Measurements from ENCODE around the gene ID2. TPM values are rescaled to one million over a fixed set of nuclear protein-coding genes. Genes with fewer than 3 reads are reported as not detected.

Gene ID2
- total RNA-seq, 2 experiments from 2014 or later: 238 to 242 TPM

DNA sequence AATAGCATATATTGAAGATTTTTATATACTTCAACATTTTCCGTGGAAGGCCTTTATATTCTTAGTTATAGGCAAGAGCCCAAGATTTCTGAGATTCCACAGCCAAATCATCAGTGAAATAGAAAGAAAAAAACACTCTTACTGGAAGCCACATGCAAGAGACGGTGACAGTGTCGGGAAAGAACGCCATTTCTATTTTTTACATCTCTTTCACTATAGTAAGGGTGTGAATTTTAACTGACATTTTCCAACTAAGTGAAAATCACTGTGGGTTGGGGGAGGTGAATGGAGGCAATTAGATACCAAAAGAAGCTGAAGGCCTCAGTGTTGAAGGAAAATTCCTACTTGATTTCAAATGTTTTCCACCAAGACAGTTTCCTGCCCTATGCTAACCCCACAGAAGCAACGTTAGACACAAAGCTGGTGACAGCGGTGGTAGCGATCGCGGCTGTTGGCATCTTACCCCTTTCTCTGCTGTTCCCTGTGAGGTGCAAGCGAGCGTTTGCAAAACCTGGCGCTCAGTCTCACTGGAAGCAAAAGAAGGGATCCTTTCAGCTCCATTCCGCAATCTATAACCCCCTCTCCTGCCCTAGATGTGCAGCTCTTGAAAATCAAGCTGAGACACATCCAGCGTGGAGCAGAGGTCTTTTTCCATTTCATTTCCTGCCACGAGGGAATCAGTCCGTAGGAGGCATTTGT, 20.0 kb downstream of the ID2 start:
- Mint-ChIP-seq H3K9me3 (no peaks in the 10 kb centered on the region), H3K36me3 (ENCODE audit: low read depth) (no peaks in the 10 kb centered on the region), H3K27me3 (no peaks in the 10 kb centered on the region), H3K27ac (no peak overlapping the region), H3K4me1 (ENCODE audit: low read depth) (no peaks in the 10 kb centered on the region), H3K4me3 (no peak overlapping the region)
- DNase-seq (no peak), ATAC-seq (ENCODE audit: poor library complexity) (no peak)
- TF ChIP-seq, protein P1, sequence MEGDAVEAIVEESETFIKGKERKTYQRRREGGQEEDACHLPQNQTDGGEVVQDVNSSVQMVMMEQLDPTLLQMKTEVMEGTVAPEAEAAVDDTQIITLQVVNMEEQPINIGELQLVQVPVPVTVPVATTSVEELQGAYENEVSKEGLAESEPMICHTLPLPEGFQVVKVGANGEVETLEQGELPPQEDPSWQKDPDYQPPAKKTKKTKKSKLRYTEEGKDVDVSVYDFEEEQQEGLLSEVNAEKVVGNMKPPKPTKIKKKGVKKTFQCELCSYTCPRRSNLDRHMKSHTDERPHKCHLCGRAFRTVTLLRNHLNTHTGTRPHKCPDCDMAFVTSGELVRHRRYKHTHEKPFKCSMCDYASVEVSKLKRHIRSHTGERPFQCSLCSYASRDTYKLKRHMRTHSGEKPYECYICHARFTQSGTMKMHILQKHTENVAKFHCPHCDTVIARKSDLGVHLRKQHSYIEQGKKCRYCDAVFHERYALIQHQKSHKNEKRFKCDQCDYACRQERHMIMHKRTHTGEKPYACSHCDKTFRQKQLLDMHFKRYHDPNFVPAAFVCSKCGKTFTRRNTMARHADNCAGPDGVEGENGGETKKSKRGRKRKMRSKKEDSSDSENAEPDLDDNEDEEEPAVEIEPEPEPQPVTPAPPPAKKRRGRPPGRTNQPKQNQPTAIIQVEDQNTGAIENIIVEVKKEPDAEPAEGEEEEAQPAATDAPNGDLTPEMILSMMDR (IDR thresholded peaks at IDR 0.05): no peak
- intact Hi-C loops (cut with DNase I, micrococcal nuclease): no loop called here
- Histone ChIP-seq H3K27ac (ENCODE audit: low read depth in 1 of 2, low read length in 2 of 2) (no peak overlapping the region), H3K27me3 (ENCODE audit: control insufficient read depth in 1 of 2, insufficient read depth in 2 of 2, low read length in 2 of 2) (no peaks in the 10 kb centered on the region), H3K4me1 (ENCODE audit: insufficient read depth, low read length) (no peaks in the 10 kb centered on the region), H3K4me3 (ENCODE audit: low read length) (no peak overlapping the region), H3K36me3 (ENCODE audit: insufficient read depth, low read length) (no peaks in the 10 kb centered on the region), H3K9me3 (ENCODE audit: control insufficient read depth in 1 of 2, insufficient read depth in 1 of 2, low read length in 2 of 2) (no peaks in the 10 kb centered on the region)
- ChIA-PET POLR2A (no interaction called here), CTCF (no interaction called here)

DNA sequence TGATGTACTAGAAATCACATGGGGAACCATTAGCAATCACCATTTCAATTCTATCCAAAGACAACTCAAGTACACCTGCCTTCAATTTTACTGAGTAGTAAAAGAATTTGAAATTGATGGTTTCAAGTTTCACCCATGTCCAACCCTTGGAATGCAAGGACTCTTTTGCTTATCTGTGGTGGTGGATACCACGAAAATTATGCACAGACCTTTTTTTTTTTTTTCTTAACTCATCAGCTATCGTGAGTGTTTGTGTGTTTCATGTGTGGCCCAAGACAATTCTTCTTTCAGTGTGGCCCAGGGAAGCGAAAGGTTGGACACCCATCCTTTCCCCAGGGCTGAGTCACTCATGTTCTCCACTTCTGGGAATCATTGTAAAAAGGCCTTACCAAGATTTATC, 23.1 kb downstream of the ID2 start:
- H3K36me3 ChIP-seq (ENCODE audit: insufficient read depth, low read length): no peaks in the 10 kb centered on the region
- ChIA-PET POLR2A (no interaction called here), CTCF (no interaction called here)
- Mint-ChIP-seq H3K27me3 (no peaks in the 10 kb centered on the region), H3K27ac (no peak overlapping the region), H3K4me3 (no peak overlapping the region), H3K9me3 (no peaks in the 10 kb centered on the region), H3K4me1 (ENCODE audit: low read depth) (no peaks in the 10 kb centered on the region), H3K36me3 (ENCODE audit: low read depth) (no peaks in the 10 kb centered on the region)
- no peaks in the 10 kb centered on the region for H3K4me1 ChIP-seq (ENCODE audit: insufficient read depth, low read length)
- no peak overlapping the region for H3K4me3 ChIP-seq (ENCODE audit: low read length)
- ATAC-seq (ENCODE audit: poor library complexity): no peak
- intact Hi-C loops (cut with DNase I, micrococcal nuclease): no loop called here
- no peaks in the 10 kb centered on the region for H3K27me3 ChIP-seq (ENCODE audit: control insufficient read depth in 1 of 2, insufficient read depth in 2 of 2, low read length in 2 of 2)
- no peaks in the 10 kb centered on the region for H3K9me3 ChIP-seq (ENCODE audit: control insufficient read depth in 1 of 2, insufficient read depth in 1 of 2, low read length in 2 of 2)
- TF ChIP-seq, protein P1 (IDR thresholded peaks at IDR 0.05): no peak
- H3K27ac ChIP-seq (ENCODE audit: low read depth in 1 of 2, low read length in 2 of 2): no peak overlapping the region
- DNase-seq: no peak

DNA sequence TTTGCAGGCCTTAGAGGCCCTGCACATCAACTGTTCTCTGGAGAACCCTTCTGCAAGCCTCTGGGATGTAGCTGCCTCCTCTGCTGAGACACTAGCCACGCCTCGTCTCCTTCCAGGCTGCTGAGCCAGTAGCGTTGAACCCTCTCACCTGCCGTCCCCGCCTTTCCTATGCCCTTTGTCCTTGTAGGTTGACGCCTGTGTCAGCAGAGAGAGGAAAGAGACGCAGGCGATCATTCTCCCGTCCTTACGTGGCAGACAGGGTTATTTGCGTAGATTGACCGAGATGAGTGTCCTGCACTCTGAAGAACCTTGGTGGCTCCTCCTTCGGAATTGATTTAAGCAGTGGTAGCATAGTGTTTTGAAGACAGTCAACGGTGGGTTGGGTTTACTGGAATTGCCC, 27.8 kb downstream of the ID2 start:
- no peaks in the 10 kb centered on the region for H3K4me1 ChIP-seq (ENCODE audit: insufficient read depth, low read length)
- H3K4me1 Mint-ChIP-seq (ENCODE audit: low read depth): no peaks in the 10 kb centered on the region
- CTCF ChIA-PET: no interaction called here
- no peak overlapping the region for H3K27ac Mint-ChIP-seq
- no peak for DNase-seq
- no peaks in the 10 kb centered on the region for H3K27me3 ChIP-seq (ENCODE audit: control insufficient read depth in 1 of 2, insufficient read depth in 2 of 2, low read length in 2 of 2)
- TF ChIP-seq, protein P1 (IDR thresholded peaks at IDR 0.05): no peak
- intact Hi-C loops (cut with DNase I, micrococcal nuclease): no loop called here
- no peak overlapping the region for H3K4me3 ChIP-seq (ENCODE audit: low read length)
- H3K9me3 ChIP-seq (ENCODE audit: control insufficient read depth in 1 of 2, insufficient read depth in 1 of 2, low read length in 2 of 2): peaks cover 0 to 8% of the 10 kb centered on the region in 2 experiments
- H3K4me3 Mint-ChIP-seq: no peak overlapping the region
- H3K27ac ChIP-seq (ENCODE audit: low read depth in 1 of 2, low read length in 2 of 2): no peak overlapping the region
- H3K9me3 Mint-ChIP-seq: no peaks in the 10 kb centered on the region
- no peak for ATAC-seq (ENCODE audit: poor library complexity)
- H3K27me3 Mint-ChIP-seq: peaks cover 16% of the 10 kb centered on the region
- no peaks in the 10 kb centered on the region for H3K36me3 ChIP-seq (ENCODE audit: insufficient read depth, low read length)
- POLR2A ChIA-PET: no interaction called here
- no peaks in the 10 kb centered on the region for H3K36me3 Mint-ChIP-seq (ENCODE audit: low read depth)
